ENCODE results near the gene SLC5A7.

DNA sequence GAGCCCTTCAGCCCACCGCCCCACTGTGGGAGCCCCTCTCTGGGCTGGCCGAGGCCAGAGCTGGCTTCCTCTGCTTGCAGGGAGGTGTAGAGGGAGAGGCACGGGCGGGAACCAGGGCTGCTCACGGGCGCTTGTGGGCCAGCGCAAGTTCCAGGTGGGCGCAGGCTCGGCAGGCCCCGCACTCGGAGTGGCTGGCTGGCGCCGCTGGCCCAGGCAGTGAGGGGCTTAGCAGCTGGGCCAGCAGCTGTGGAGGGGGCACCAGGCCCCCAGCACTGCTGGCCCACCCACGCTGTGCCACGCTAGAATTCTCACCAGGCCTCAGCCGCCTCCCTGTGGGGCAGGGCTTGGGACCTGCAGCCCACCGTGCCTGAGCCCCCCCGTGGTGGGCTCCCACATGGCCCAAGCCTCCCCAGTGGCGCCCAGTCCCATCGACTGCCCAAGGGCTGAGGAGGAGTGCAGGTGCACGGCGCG lies 45.2 kb downstream of the SLC5A7 start:
- TF ChIP-seq, protein P1, sequence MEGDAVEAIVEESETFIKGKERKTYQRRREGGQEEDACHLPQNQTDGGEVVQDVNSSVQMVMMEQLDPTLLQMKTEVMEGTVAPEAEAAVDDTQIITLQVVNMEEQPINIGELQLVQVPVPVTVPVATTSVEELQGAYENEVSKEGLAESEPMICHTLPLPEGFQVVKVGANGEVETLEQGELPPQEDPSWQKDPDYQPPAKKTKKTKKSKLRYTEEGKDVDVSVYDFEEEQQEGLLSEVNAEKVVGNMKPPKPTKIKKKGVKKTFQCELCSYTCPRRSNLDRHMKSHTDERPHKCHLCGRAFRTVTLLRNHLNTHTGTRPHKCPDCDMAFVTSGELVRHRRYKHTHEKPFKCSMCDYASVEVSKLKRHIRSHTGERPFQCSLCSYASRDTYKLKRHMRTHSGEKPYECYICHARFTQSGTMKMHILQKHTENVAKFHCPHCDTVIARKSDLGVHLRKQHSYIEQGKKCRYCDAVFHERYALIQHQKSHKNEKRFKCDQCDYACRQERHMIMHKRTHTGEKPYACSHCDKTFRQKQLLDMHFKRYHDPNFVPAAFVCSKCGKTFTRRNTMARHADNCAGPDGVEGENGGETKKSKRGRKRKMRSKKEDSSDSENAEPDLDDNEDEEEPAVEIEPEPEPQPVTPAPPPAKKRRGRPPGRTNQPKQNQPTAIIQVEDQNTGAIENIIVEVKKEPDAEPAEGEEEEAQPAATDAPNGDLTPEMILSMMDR (IDR thresholded peaks at IDR 0.05), result no peak
- TF ChIP-seq SIN3A (IDR thresholded peaks at IDR 0.05; ENCODE audit: borderline replicate concordance, insufficient read depth, low read depth, low read length) (no peak), REST (IDR thresholded peaks at IDR 0.05; ENCODE audit: insufficient read depth in 1 of 2, low read depth in 2 of 2, low read length in 1 of 2) (no peak)
